HCT116 (cell line): ENCODE results near the gene MLKL. TPM values are rescaled to one million over a fixed set of nuclear protein-coding genes. Genes with fewer than 3 reads are reported as not detected.

ENCODE experiments used
- ATAC-seq: fragments of 200-7000 bp; cut with Tn5 transposase; 2 replicates; pipeline ENCODE4 v1.9.1; 2020; ENCODE audit warnings: mild to moderate bottlenecking, moderate library complexity
- BruUV-seq: library from RNA; stranded (reverse); fragments of 400-500 nt; replicated peaks from 2 replicates; lab custom pipeline; 2021; lab: Mats Ljungman, UMichigan
- CTCF ChIA-PET: fragments of 300-600 bp; sonication (Branson Sonifier 250); formaldehyde crosslinking; loops from one replicate; lab custom pipeline; 2021; ENCODE audit warnings: antibody characterized with exemption; lab: Charles Lee
- POLR2A ChIA-PET: fragments of 300-600, 350-600 bp; sonication (Branson Sonifier 250); formaldehyde crosslinking; loops from one replicate; lab custom pipeline; 2021; ENCODE audit warnings: antibody characterized with exemption; lab: Charles Lee
- RAD21 ChIA-PET, 2 experiments: fragments of 300-600 bp; sonication (Branson Sonifier 250); formaldehyde crosslinking; loops; one replicate each; lab custom pipeline; 2023; ENCODE audit warnings: low total read pairs in 2 of 2; ENCODE audit not compliant: uncharacterized antibody in 2 of 2, unreplicated experiment in 2 of 2, low non-redundant PET in 1 of 2; lab: Charles Lee
- DNase-seq: peaks from one replicate; pipeline ENCODE4 v3.0.0-alpha.2; 2010; ENCODE audit warnings: low read depth, low spot score
- H2AFZ ChIP-seq: fragments of 200-600 bp; shearing (Covaris generic), sonication (generic); 2 replicates; pipeline ENCODE4 v1.6.1; 2017; ENCODE audit warnings: low read depth, mixed run types, mixed read lengths, antibody characterized with exemption, low read length; ENCODE audit not compliant: poor library complexity, severe bottlenecking
- H3K27ac ChIP-seq: 2 replicates; pipeline ENCODE4 v1.5.1; 2012; ENCODE audit warnings: low read depth, low read length
- H3K27me3 ChIP-seq: fragments of 200-600 bp; sonication (generic); 2 replicates; pipeline ENCODE4 v1.6.1; 2016; ENCODE audit warnings: mixed run types, low read length, mixed read lengths; ENCODE audit not compliant: insufficient read depth
- H3K36me3 ChIP-seq, 2 experiments: fragments of 200-500 bp in 1 of 2; fragments of 200-600 bp in 1 of 2; sonication (Bioruptor generic) in 1 of 2; sonication (generic) in 1 of 2; 2 replicates each; pipeline versions ENCODE4 v1.5.1 to v1.6.1; 2014 to 2016; ENCODE audit warnings: low read length in 2 of 2, inconsistent platforms in 1 of 2, mixed read lengths in 1 of 2, mixed run types in 1 of 2; ENCODE audit not compliant: insufficient read depth in 2 of 2, control insufficient read depth in 1 of 2
- H3K4me1 ChIP-seq, 2 experiments: fragments of 200-600 bp in 1 of 2; sonication (generic) in 1 of 2; 2 replicates each; pipeline versions ENCODE4 v1.5.1 to v1.6.1; 2012 to 2017; ENCODE audit warnings: low read length in 2 of 2, inconsistent platforms in 1 of 2, mild to moderate bottlenecking in 1 of 2, mixed read lengths in 1 of 2, mixed run types in 1 of 2, moderate library complexity in 1 of 2; ENCODE audit not compliant: insufficient read depth in 2 of 2, control insufficient read depth in 1 of 2
- H3K4me2 ChIP-seq: fragments of 200-600 bp; sonication (generic); 2 replicates; pipeline ENCODE4 v1.6.1; 2017; ENCODE audit warnings: mixed run types, low read length, mixed read lengths
- H3K4me3 ChIP-seq, 2 experiments: fragments of 200-600 bp in 1 of 2; sonication (generic) in 1 of 2; replicated peaks in 1 of 2; 2 replicates each; pipeline ENCODE4 v1.5.1; 2011 to 2016; ENCODE audit warnings: low read length in 2 of 2, control low read depth in 1 of 2, low read depth in 1 of 2, mild to moderate bottlenecking in 1 of 2, mixed read lengths in 1 of 2, mixed run types in 1 of 2
- H3K79me2 ChIP-seq: fragments of 200-600 bp; sonication (generic); 2 replicates; pipeline ENCODE4 v1.6.1; 2017; ENCODE audit warnings: mild to moderate bottlenecking, mixed run types, low read length, moderate library complexity, mixed read lengths; ENCODE audit not compliant: insufficient read depth
- H3K9ac ChIP-seq: fragments of 200-600 bp; sonication (generic); 2 replicates; pipeline ENCODE4 v1.6.1; 2016; ENCODE audit warnings: low read length, mixed read lengths
- H3K9me2 ChIP-seq: fragments of 200-600 bp; sonication (generic), shearing (Covaris generic); 2 replicates; pipeline ENCODE4 v1.6.1; 2017; ENCODE audit warnings: mixed run types, mild to moderate bottlenecking, moderate library complexity; ENCODE audit not compliant: insufficient read depth
- H3K9me3 ChIP-seq, 2 experiments: fragments of 200-500 bp in 1 of 2; fragments of 200-600 bp in 1 of 2; sonication (Bioruptor generic) in 1 of 2; sonication (generic) in 1 of 2; 2 replicates each; pipeline ENCODE4 v1.6.1; 2014 to 2017; ENCODE audit warnings: low read length in 2 of 2, mixed read lengths in 2 of 2, inconsistent platforms in 1 of 2, low read depth in 1 of 2, mild to moderate bottlenecking in 1 of 2, mixed run types in 1 of 2, moderate library complexity in 1 of 2; ENCODE audit not compliant: control insufficient read depth in 1 of 2, insufficient read depth in 1 of 2
- H4K20me1 ChIP-seq: fragments of 200-600 bp; sonication (generic), shearing (Covaris generic); 2 replicates; pipeline ENCODE4 v1.6.1; 2017; ENCODE audit warnings: mixed run types, mild to moderate bottlenecking, moderate library complexity; ENCODE audit not compliant: insufficient read depth
- EZH2phosphoT487 ChIP-seq: fragments of 200-600 bp; IDR thresholded peaks from 2 replicates; pipeline ENCODE4 v1.6.1; 2018; ENCODE audit warnings: antibody characterized with exemption, borderline replicate concordance
- SIN3A ChIP-seq: IDR thresholded peaks from 2 replicates; pipeline ENCODE4 v1.6.1; 2012; ENCODE audit warnings: low read depth
- TCF7L2 ChIP-seq: IDR thresholded peaks from 2 replicates; pipeline ENCODE4 v1.7.0; 2011; ENCODE audit warnings: borderline replicate concordance, inconsistent platforms; ENCODE audit not compliant: insufficient read depth, insufficient read length; ENCODE audit errors: extremely low read depth
- intact Hi-C: fragments of 100-400 bp; cut with micrococcal nuclease; formaldehyde crosslinking; loops from 2 replicates; pipeline ENCODE4 v1.10.0; 2022
- total RNA-seq: library from RNA; stranded (reverse); gene quantifications from one replicate; pipeline ENCODE4 v1.2.1, GENCODE V29; 2021; ENCODE audit not compliant: unreplicated experiment

Gene MLKL
- total RNA-seq, 1 experiment from 2014 or later, result 8.3 TPM

DNA sequence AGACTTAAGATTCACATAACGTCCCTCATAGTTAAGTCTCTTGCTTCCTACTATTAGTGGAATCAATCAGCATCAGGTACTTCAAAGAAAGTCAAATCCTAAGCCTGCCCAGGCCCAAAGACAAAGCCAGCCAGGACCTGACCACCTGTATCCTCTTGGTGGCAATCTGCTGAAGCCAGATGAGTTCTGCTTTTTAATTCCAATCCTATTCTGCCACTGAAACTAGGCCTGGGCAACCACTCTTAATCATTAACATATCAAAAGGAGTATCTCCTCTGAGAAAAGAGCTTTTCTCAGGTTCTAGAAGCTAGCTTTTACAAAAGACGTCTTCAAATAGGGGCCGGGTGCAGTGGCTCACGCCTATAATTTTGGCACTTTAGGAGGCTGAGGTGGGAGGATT lies 78.7 kb downstream of the MLKL start:
- DNase-seq, result no peak
- Histone ChIP-seq H4K20me1 (peaks cover 10% of the 10 kb centered on the region; the same call in 1 of the 2 replicates), H3K4me1 (0 out of 4 replicates have a peak, but pooled peaks cover 0 to 3% of the 10 kb centered on the region in 2 experiments), H2AFZ (no peak overlapping the region)
- ChIA-PET RAD21 (no interaction called here), POLR2A (no interaction called here)
- intact Hi-C loops, result loop anchor here (2.0 kb wide), 1 partner anchor 313 kb away; no protein-coding TSS in a partner anchor
- TF ChIP-seq TCF7L2 (no peak), SIN3A (no peak), EZH2phosphoT487 (no peak)
- TF ChIP-seq, all 23 proteins: peak for 0
- Histone ChIP-seq H3K36me3 (peaks cover 33 to 40% of the 10 kb centered on the region in 2 experiments), H3K27ac (no peak overlapping the region), H3K27me3 (no peaks in the 10 kb centered on the region), H3K4me2 (no peak overlapping the region), H3K9ac (no peak overlapping the region), H3K9me3 (no peaks in the 10 kb centered on the region), H3K4me3 (no peak overlapping the region), H3K79me2 (peaks cover 24% of the 10 kb centered on the region), H3K9me2 (no peaks in the 10 kb centered on the region)
- no peak for ATAC-seq
- CTCF ChIA-PET, result interaction anchor here (1.0 kb wide), 1 partner anchor 29 kb away, joined by 3 read pairs; no protein-coding TSS in a partner anchor
- BruUV-seq, result TSS peak; percentile 25

Other genes starting within 250 kb of the MLKL start
- 237 TPM for gene GLG1, start 93.7 kb downstream of the MLKL start, total RNA-seq
- gene RFWD3, start 34.0 kb downstream of the MLKL start, total RNA-seq, result 83.6 TPM
- gene FA2H, start 74.0 kb upstream of the MLKL start, total RNA-seq, result 11.1 TPM